GM12874 (cell line): ENCODE measurements around the gene CAST.

Experiments
- CTCF ChIP-seq: IDR thresholded peaks from 2 replicates; pipeline ENCODE4 v1.5.1; 2011; ENCODE audit warnings: low read depth, mild to moderate bottlenecking, control low read depth, low read length, moderate library complexity; ENCODE audit not compliant: insufficient read depth

CAST gene

GRCh38 chr5:96785326-96786109 is 123.3 kb downstream of the CAST start:
- TF ChIP-seq CTCF = no peak

- TF ChIP-seq CTCF = no peak
Observed at GRCh38 chr5:96788112-96788749, 126.1 kb downstream of the CAST start.

GRCh38 chr5:96789794-96790330 is 127.7 kb downstream of the CAST start:
- TF ChIP-seq CTCF = no peak

- no peak for TF ChIP-seq CTCF
Observed at GRCh38 chr5:96790961-96791504, 128.9 kb downstream of the CAST start.

GRCh38 chr5:96794757-96795156 is 132.6 kb downstream of the CAST start:
- no peak for TF ChIP-seq CTCF

- TF ChIP-seq CTCF = no peak
Observed at GRCh38 chr5:96795626-96796025, 133.4 kb downstream of the CAST start.

GRCh38 chr5:96796434-96796833 is 134.3 kb downstream of the CAST start:
- TF ChIP-seq CTCF = no peak
